GM18519 (cell line): ENCODE results near the gene OBSCN.
"Not testable (repeated sequence)": the region's sequence is repeated elsewhere in the genome, so short reads cannot be mapped to it uniquely, and the experiment has no call there.

Source experiments
- ATAC-seq: cut with Tn5 transposase; IDR thresholded peaks from one replicate; pipeline ENCODE4 v1.9.1; 2021; ENCODE audit warnings: mild to moderate bottlenecking, moderate library complexity; ENCODE audit not compliant: unreplicated experiment, low FRiP score

The OBSCN gene

GRCh38 chr1:228225165-228225710 is 17.4 kb downstream of the OBSCN start:
- ATAC-seq, result no peak

- no peak for ATAC-seq
Measured at GRCh38 chr1:228225740-228226139, 17.9 kb downstream of the OBSCN start.

- ATAC-seq, result no peak
Measured at GRCh38 chr1:228226141-228226874, 18.5 kb downstream of the OBSCN start.

- no peak for ATAC-seq
Measured at GRCh38 chr1:228226956-228227791, 19.3 kb downstream of the OBSCN start.

GRCh38 chr1:228228147-228228546 is 20.3 kb downstream of the OBSCN start:
- ATAC-seq, result not testable (repeated sequence)

- no peak for ATAC-seq
Measured at GRCh38 chr1:228228601-228229074, 20.8 kb downstream of the OBSCN start.

GRCh38 chr1:228231189-228231588 is 23.3 kb downstream of the OBSCN start:
- no peak for ATAC-seq

- no peak for ATAC-seq
Measured at GRCh38 chr1:228233136-228233535, 25.3 kb downstream of the OBSCN start.

GRCh38 chr1:228234921-228235320 is 27.1 kb downstream of the OBSCN start:
- ATAC-seq, result no peak

GRCh38 chr1:228236744-228237143 is 28.9 kb downstream of the OBSCN start:
- no peak for ATAC-seq

GRCh38 chr1:228238007-228238406 is 30.2 kb downstream of the OBSCN start:
- no peak for ATAC-seq

GRCh38 chr1:228238461-228238860 is 30.6 kb downstream of the OBSCN start:
- ATAC-seq, result no peak

- no peak for ATAC-seq
Measured at GRCh38 chr1:228240411-228241240, 32.8 kb downstream of the OBSCN start.

GRCh38 chr1:228241259-228241658 is 33.4 kb downstream of the OBSCN start:
- ATAC-seq, result no peak

GRCh38 chr1:228242409-228242808 is 34.6 kb downstream of the OBSCN start:
- no peak for ATAC-seq

GRCh38 chr1:228243093-228243492 is 35.2 kb downstream of the OBSCN start:
- ATAC-seq, result no peak

GRCh38 chr1:228243989-228244388 is 36.1 kb downstream of the OBSCN start:
- ATAC-seq, result not testable (repeated sequence)

GRCh38 chr1:228245111-228245510 is 37.3 kb downstream of the OBSCN start:
- ATAC-seq, result no peak

GRCh38 chr1:228246216-228246900 is 38.5 kb downstream of the OBSCN start:
- no peak for ATAC-seq
